NCI-H2081 treated with DMSO at 0.1 percent for 48 hours (cell line): Measurements from ENCODE around the gene SMC3.

Source experiments
- DNase-seq: peaks from one replicate; lab custom pipeline; 2025; lab: John Stamatoyannopoulos, UW

The SMC3 gene

GRCh38 chr10:110646417-110647135 lies 79.1 kb downstream of the SMC3 start:
- no peak for DNase-seq

DNA sequence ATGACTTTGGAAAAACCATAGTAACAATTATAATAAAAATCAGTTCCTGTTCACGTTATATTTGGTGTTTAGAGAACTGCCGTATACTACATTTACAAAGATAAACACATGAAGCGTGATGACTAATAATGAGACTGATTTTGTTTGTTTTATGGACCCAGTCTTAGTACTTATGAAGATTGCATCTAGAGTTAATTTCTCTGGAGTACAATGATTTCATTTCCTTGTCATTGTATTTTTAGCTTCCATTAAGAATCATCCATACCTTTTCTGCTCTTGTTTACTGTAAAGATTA lies 79.6 kb downstream of the SMC3 start:
- DNase-seq, result no peak

DNA sequence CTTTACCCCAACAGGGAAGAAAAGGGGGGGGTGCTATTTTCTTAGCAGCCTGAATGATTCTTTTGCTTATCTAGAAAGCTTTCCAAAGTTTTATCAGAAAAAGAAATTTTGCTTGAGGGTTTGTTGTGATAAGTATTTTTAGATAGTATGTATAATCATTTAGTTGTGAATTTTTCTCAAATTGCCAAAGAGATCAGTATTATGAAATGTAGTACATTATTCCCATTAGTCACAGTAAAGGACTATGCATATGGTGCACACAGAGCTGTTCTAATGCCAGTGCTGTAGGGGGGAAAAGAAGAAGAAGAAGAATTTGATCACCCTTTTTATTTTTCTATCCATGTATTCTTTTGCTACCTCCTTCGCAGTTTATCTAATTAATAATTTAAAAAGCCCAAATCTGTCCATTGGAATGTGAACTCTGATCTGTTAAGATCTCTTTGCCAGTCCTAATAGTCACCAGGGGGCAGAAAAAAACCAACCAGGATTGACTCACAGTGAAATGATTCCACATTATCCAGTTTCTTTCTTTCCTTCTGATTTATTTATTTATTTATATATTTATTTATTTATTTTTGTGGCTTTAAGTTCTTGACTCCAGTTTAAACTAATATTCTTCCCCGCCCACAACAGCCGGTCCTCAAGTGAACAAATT lies 81.3 kb downstream of the SMC3 start:
- DNase-seq, result no peak

DNA sequence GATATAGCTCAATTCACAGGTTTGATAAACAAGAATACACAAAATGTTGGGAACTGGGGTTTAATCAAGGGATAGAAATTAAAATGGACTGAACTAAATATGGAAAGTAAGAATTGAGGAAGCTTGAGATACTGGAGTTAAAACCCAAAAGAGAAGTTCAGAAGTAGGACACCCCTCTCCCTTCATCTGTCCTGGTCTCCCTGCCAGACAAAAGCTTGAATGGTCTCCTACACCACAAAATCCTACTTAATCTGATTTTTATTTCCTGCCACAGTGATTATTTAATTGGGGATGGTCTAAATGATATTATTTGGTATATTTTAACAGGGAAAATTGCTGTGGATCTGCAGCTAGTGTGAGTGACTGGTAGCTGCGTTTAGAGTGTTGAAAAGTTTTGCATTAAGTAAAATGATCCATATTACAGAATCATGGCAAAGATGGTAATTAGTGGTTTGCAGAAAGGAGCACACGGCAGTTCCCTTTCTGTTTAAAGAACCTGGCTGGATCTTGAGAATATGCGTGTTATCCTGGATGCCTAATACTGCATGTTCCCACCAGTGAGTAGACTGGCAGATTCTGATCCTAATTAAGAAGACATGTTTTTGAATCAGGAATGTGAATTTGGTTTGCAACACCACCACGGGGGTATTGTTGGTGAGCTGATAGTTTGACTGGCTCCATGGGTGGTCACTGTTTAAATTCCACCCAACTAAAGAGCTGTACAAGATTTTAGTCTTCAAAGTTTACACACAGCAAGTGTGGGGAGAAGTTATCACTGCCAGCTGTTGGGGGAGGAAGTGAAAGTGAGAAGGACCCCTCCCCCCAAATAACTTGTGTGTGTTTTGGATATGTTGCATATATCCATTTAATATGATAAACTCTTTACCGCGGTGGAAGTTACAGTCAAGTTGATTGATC lies 82.1 kb downstream of the SMC3 start:
- DNase-seq, result no peak

GRCh38 chr10:110650265-110650668 lies 82.8 kb downstream of the SMC3 start:
- DNase-seq, result no peak

DNA sequence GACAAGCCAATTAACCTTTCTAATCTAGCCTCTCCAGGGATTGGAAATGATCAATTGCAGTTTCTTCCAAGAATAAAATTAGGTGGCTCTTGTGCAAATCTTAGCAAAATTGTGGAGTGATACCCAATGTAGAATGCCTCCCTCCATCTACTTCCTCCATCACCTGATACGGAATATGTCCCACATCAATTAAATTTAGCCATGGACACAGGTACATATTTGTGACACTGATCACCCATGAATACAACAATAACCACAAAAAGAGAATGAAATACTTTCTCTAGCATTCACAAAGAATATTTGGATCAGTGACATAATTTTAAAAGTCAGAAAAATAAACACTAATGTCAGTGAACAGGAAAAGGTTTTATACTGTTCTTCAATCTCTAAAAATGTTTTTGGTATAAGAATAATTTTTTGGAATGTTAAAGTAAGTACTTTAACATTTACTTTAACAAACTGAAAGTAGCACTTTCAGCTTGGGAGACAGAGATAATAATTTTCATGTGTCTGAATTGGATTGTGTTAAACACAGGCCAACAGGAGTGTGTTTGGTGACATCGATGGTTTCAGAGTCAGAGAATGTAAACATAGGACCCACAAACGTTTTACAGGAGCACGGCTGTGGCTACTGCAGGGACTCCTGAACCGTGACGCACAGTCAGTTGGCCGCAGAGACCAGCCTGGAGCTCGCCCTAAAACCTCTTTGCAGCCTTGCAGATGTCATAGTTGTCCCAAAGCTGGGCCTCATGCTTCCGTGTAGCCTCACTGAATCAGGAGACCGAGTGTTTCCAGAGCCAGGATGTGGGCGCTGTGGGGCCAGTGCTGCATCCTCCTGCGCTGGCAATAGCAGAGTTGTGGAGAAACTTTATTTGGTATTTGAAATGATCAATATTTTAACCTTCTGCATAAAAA lies 83.8 kb downstream of the SMC3 start:
- no peak for DNase-seq

DNA sequence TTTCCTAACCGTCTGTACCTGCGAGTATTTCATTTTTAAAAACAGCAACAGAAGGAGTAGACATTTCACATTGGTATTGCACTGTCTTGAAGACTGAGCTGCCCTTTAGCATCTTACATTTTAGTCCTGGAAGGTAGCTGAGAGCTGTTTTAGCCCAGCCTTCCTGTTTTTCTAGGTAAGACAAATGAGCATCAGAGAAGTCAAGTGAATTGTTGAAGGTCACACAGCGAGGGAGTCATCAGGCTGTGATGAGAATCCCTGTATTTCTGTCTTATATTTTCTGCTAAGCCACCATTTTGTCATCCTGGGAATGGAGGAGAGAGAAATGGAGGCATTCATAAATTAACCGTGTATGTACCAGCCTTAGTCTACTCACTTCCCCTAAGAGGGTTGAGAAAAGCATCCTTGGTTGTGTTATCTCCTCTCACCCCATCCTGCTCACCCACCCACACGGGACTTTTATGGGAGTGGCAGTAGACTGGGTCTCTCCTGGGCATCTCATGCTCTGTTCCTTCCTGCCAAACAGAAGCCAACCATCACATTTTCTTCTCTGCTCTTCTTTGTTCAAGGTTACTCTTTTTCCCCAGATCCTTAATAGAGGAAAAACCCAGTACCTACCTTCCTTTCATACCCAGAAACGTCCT lies 85.1 kb downstream of the SMC3 start:
- no peak for DNase-seq
